Activated CD4-positive, CD25-positive, alpha-beta regulatory T cell treated with anti-CD3 and anti-CD28 coated beads, Interleukin-2, amount 50 U/mL, for 24 hours (primary cell): ENCODE results near the gene PAK6.

Source experiments
- ATAC-seq, 2 donors: fragments of 150-1000 bp; cut with Tn5 transposase; one replicate each; pipeline ENCODE4 v1.10.0; 2021; ENCODE audit warnings: mild to moderate bottlenecking in 1 of 2, moderate library complexity in 1 of 2

PAK6 gene

GRCh38 chr15:40312370-40313158, 73.7 kb downstream of the PAK6 start:
- no peak for ATAC-seq

- no peak for ATAC-seq
Observed at GRCh38 chr15:40313531-40314398, 74.9 kb downstream of the PAK6 start.

- no peak for ATAC-seq
Observed at GRCh38 chr15:40314723-40315276, 75.9 kb downstream of the PAK6 start.

GRCh38 chr15:40316931-40317330, 78.1 kb downstream of the PAK6 start:
- ATAC-seq, result no peak

- no peak for ATAC-seq
Observed at GRCh38 chr15:40317580-40317979, 78.7 kb downstream of the PAK6 start.

GRCh38 chr15:40320409-40320808, 81.5 kb downstream of the PAK6 start:
- ATAC-seq, result no peak

- peak; percentile 15 to 24 for ATAC-seq
Observed at GRCh38 chr15:40320931-40321371, 82.1 kb downstream of the PAK6 start.

- no peak for ATAC-seq
Observed at GRCh38 chr15:40322531-40323238, 83.8 kb downstream of the PAK6 start.

GRCh38 chr15:40323239-40323952, 84.5 kb downstream of the PAK6 start, which contains the start of gene INAFM2:
INAFM2 (plus strand) TSS chr15:40323692; CDS start chr15:40324056, 364 bp downstream.
- ATAC-seq, result peak; percentile 94 to 95

- ATAC-seq, result no peak
Observed at GRCh38 chr15:40323953-40324937, 85.4 kb downstream of the PAK6 start.

- no peak for ATAC-seq
Observed at GRCh38 chr15:40325188-40325587, 86.3 kb downstream of the PAK6 start.

GRCh38 chr15:40325700-40326099, 86.8 kb downstream of the PAK6 start:
- ATAC-seq, result no peak
